Ishikawa (cell line): ENCODE measurements around the gene KRT1.

Source experiments
- CEBPB ChIP-seq: IDR thresholded peaks from 2 replicates; pipeline ENCODE4 v1.6.1; 2012
- MAX ChIP-seq: IDR thresholded peaks from 2 replicates; pipeline ENCODE4 v1.6.1; 2012
- RAD21 ChIP-seq: IDR thresholded peaks from 2 replicates; pipeline ENCODE4 v1.6.1; 2012; ENCODE audit warnings: low read depth
- REST ChIP-seq: IDR thresholded peaks from 2 replicates; pipeline ENCODE4 v1.6.1; 2012; ENCODE audit warnings: low read depth, mild to moderate bottlenecking
- TAF1 ChIP-seq: IDR thresholded peaks from 2 replicates; pipeline ENCODE4 v1.6.1; 2012; ENCODE audit warnings: low read depth, mild to moderate bottlenecking
- TCF12 ChIP-seq: IDR thresholded peaks from 2 replicates; pipeline ENCODE4 v1.6.1; 2012; ENCODE audit warnings: low read depth
- YY1 ChIP-seq: IDR thresholded peaks from 2 replicates; pipeline ENCODE4 v1.6.1; 2012; ENCODE audit warnings: low read depth

GRCh38 chr12:52673217-52673616 is 7.0 kb downstream of the KRT1 start:
- TF ChIP-seq CEBPB (no peak), MAX (no peak), TCF12 (no peak), RAD21 (no peak), TAF1 (no peak), YY1 (no peak), REST (no peak)
